ENCODE data around the gene TBX18. TPM values are rescaled to one million over a fixed set of nuclear protein-coding genes. Genes with fewer than 3 reads are reported as not detected.

TBX18 gene
- total RNA-seq, 1 experiment from 2014 or later = 0.48 TPM

DNA sequence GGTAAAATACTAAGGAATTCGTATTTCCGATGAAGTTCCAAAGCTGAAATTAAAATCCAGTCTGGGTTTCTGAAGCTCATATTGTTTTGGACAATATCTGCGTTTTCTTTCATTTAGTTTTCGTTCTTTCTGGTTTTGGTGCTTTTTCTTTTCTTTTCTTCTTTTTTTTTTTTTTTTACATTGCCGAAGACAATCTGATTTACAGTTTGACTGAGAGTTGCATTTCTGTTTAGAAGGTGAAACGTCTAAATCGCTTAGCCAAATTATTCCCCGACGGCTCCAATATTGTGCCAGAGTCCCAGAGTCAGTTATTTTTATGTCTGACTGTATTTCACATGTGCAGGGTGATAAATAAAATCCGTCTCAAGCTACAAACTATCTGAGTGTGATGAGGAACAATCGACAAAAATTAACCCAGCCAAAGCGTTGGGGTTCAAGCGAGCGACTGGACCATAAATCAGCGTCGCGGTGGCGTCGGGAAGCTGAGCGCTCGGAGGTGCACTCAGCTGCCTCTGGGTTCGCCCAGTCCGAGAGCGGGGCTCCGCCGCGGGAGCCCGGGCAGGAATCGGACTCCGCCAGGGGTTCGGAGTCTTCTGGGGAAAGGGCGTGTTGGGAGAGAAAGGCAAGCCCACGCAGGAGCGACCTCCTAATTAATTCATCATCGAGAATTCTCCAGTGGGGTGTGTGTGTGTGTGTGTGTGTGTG lies 8.2 kb upstream of the TBX18 start:
- DNase-seq (ENCODE audit: low spot score) = no peak

DNA sequence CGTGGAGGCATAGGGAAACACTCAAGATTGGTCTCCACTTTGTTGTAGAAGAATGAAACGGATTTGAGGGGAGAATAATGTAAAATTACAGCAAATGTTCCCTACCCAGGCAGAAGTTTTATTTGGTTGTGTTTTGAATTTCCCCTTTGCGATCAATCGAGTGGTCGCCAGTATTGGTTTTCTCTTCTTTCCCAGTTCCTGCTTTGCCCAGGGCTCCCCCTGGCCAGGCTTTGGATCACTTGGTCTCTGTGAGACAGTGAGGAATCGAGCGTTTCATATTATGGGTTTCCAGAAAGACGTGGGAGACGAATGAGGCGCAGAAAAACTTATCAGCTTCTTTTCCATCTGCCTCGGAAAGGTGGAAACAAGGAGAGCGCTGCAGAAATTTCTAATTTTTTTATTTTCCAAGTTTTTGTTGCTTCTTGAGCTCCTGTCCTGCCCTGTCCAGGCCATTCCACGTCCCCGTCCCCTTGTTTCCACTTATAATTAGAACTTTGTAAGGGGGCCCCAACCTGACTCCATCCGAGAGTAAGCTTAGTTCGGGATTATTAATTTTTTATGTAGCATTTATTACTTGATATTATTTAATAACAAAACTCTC lies 7.5 kb upstream of the TBX18 start:
- no peak for DNase-seq (ENCODE audit: low spot score)

DNA sequence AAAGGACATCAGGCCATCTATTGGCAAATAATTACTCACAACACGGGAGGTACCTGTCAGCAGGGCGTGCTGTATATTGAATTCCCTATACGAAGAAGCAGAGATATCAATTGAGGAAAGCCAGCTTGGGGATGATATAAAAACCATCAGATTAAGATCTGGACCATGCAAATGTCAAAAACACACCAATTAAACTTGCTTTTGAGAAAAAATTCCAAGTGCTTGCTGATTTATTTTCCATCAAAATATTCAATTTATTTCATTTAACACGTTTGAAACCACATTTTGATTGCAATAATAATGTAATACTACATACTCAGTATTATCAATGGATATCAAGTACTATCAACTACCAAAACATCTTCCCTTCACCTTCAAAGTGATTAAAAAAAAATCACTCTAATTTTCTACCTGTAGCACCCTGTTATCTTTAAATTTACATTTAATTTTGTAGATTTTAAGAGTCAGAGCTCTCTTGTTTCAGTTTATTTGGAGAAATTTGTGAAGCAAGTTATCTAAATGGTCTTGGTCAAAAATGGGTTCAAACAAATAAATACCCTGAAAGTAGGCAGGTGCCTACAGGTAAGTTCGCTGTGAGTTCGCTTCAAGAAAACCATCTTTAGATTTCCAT lies 6.8 kb upstream of the TBX18 start:
- DNase-seq (ENCODE audit: low spot score) = no peak

DNA sequence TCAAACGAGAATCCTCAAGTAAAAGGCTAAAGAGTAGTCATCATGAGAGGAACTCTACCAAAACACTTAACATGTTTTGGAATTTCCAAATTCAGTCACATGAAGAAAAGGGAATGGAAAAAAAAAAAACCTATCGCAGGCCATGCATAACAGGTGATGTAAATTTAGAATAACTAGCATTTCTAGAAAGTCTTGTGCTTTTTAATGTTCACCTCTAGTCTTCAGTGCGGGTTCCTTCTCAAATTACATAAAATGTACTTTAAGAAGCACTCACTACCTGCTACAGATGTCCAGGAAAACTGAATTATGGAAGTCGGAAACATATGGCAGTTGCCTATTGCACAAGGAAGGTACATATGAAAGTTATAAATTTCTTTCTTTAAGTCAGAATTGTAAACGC lies 6.1 kb upstream of the TBX18 start:
- no peak for DNase-seq (ENCODE audit: low spot score)

- DNase-seq (ENCODE audit: low spot score) = no peak
Measured at GRCh38 chr6:84769306-84769705, 4.9 kb upstream of the TBX18 start.

GRCh38 chr6:84768442-84769174 lies 4.2 kb upstream of the TBX18 start:
- peak; percentile 13 for DNase-seq (ENCODE audit: low spot score)

DNA sequence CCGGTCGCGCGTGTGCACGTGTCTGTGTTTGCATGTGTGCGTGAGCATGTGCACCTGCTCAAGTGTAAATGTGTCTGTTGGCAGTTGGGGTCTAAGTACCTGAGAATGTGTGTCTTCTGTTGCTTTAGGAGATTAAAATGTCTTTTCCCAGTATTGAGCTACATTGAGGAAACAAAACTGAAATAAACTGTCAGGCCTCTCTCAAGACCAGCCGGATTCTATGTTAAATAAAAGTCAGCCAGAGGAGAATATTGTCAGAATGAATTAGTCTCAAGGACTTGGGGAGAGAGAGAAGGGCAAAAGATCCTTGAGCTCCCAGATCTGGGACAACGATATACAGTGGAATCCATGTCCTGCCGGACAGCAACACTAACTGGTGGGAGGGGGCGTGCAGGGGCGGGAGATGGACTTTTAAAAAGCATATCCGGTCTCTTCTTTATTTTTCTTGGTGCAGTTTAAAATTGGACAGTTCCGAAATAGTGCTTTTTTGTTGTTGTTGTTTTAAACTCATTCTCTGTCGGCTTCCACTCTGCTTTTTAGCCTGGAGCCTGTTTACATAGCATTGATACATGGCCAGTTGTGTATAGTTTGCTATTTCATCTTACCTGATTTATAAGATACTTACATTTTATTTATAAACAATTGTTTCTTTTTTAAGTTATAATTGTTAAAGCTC lies 3.3 kb upstream of the TBX18 start:
- DNase-seq (ENCODE audit: low spot score) = no peak

DNA sequence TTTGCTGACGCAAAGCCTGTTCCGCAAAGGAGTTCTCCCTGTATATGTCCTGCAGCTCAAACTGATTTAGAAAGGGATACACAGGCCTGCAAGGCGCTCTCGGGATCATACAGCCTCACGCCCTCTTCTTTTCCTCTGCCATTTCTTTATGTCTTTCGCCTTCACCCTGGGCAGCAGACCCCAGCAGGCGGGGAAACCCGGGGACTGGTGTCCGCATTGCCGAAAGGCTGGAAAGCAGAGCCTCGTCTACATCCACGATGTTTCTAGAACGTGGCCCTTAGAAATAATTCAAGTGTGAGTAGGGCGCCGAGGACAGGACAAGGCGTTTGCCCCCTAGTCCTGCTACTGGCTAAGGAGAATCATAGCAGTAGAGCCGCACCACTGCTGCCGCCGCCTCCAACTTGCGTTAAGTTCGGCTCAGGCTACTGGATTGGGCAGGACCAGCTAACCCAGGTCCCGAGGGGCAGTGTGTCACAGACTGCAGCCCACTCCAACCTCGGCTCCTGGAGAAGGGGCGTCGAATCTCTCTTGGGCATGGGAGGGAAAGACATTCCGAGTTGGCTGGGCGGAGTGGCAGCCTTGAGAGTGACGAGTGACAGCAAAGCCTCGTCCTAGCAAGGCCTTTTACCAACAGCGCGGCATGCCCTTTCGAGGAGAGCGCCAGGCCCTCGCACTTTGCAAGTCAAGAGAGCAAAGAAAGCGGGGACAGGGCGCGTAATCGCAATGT lies 2.6 kb upstream of the TBX18 start:
- no peak for DNase-seq (ENCODE audit: low spot score)

DNA sequence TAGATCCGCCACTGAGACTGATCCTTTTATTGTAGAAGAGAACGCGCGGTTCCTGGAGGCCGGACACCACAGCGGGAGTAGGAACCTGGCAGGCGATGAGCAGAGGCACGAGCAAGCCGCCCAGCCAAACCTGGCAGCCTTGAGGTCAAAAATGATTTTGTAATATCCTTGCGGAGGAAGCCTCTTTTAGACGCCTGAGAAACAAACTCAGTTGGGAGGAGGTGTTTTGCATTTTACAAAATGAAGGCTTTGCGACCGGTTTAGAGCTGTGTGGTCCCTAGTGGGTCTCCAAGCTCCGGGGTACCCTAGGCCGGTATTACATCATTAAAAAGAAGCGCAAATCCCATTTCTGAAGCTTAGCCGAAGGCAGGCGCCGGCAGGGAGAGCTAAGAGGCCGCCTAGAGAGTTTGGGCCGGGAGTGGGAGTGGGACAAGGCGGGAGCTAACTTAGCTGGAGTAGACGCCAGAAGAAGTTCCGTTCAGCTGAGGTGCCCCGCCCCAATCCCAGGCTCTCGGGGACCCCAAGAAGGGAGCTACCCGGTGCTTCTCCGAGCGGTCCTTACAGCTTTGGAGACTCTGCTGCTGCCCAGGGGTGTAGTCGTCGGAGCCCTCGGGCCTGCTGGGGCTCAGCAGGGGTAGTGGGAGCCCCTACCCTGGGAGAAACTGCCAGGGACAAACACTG lies 1.9 kb upstream of the TBX18 start:
- no peak for DNase-seq (ENCODE audit: low spot score)

- DNase-seq (ENCODE audit: low spot score) = no peak
Measured at GRCh38 chr6:84763886-84764331, 489 bp downstream of the TBX18 start.

- DNase-seq (ENCODE audit: low spot score) = no peak
Measured at GRCh38 chr6:84763003-84763885, 1.2 kb downstream of the TBX18 start.

DNA sequence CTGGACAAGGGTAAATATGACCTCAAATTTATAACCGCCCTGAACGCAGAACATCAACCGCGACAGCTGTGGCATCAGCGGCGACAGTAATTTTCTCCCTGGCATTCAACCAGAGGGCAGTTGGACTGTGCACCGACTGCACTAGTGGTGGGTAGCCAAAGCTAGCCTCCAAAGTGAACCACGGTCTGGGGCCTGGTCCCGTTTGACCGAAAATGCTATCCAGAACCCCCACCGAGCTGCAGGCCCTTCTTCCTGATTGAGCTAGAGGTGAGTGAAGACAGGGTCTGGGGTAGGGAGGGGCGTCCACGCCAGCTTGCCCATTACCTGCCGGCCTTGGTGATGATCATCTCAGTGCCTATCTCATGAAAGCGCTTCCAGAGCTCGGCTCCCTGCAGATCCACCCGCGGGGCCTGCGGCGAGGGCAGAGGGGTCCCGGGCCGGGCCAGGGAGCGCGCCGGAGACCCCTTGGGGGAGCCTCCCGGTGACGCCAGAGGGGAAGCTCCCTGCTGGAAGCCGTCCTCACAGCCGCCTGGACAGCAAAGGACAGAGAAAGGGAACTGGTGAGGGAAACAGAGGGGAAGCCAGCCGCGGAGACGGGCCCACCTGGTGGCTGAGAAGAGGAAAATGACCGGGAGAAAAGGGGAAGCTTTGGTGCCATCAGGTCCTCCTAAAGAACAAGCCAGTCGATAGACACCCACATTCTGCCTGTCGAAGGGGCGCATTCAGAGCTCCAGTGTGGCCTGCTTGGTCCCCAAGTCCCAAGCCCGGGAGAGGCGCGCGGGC lies 2.0 kb downstream of the TBX18 start:
- DNase-seq (ENCODE audit: low spot score) = no peak

- no peak for DNase-seq (ENCODE audit: low spot score)
Measured at GRCh38 chr6:84758486-84758885, 5.9 kb downstream of the TBX18 start.

DNA sequence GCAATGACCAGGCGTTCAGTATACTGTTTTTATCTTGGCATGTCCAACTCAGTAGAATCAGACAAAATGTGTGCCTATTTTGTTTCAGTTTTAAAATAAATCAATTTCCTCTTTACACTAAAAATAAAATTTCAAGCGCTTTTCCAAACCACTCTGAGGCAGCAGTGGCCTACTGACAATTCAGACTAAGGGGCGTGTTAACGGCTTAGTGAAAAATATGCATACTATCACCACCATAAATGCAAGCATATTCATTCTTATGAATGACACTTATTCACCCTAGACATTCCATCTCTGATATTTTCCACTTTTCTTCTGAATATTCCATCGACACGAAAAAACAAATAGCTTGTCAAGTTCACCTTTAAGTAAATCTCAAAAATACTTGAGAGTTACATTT lies 7.5 kb downstream of the TBX18 start:
- DNase-seq (ENCODE audit: low spot score) = no peak

DNA sequence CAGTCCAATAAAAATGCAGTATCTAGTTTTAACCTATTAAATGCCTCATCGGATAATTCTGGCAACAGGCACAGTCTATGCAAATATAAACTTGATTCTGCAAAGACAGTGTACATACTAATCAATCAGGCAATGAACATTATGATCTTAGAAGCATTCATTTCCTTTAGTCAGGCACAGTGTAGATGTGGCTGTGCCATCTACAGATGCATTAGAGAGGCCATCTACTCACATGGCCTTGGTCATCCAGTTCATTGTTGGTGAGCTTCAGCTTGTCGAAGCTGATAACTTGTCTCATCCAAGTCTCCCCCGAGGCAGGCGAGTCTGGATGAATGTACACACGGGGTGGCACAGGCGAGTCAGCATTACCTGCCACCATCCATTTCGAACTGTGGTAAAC lies 7.9 kb downstream of the TBX18 start:
- no peak for DNase-seq (ENCODE audit: low spot score)

DNA sequence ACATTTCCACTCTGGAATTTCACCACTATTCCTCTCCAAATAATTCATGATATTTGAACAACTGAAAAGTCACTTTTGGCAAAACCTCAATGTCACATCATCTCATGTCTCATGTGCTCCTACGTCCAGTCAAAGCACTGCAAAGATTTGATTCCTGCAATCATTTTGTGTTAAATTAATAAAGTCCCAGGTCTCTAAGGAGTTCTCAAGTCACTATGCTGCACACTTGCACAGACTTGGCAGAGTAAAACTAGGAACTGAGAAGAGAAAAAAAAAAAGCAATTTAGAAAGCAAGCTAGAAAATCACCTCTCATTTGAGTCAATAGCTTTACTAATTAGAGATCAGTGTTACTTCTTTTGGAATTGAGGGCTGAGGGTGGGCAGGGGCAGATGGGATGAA lies 11.2 kb downstream of the TBX18 start:
- no peak for DNase-seq (ENCODE audit: low spot score)

DNA sequence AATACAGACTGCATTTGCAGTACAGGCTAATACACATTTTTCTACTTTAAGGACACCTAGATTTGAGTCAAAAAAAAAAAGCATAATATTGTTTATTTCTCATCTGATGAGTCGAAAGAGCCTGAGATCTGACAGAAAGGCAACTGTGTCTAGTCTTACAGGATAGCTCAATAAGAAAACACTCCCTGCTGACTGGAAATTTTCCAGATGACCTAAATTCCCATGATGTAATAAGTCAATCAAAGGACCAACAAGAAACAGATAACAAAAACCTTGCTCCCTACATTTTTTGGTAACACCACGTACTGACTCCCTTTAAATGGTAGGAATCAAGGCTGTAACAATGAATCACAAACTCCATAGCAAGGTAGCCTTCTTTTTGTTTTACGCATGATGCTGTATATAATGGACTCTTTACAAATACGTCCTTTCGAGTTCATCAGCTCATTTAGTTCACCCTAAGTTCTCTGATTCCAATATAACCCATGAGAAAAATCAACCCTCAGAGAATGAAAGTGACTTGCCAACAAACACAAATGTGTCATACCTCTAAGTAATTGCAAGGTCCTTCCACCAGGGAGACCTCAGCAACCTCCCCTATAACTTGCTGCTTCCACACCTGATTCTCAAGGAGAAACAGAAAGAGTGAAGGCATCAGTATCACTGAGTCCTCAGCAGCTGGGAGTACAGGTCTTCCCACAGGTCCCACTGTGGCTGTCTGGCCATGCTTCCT lies 12.1 kb downstream of the TBX18 start:
- DNase-seq (ENCODE audit: low spot score) = no peak

DNA sequence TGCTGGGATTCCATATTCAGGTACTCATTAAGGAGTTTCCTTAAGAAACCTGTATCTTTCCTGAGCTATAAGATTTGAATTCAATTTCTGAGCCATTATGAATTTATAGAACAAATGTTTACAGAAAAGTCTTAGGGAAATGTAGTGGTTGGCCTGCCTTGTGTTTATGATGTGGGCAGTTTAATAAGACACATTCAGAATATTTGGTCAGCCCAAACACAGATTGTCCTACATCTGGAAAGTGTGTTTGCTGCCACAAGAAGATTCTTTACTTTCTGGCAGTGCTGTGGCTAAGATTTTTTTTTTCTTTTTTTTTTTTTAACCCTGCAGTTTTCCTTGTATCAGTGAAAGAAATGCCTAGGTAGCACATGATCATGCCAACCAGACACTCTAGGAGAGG lies 15.2 kb downstream of the TBX18 start:
- no peak for DNase-seq (ENCODE audit: low spot score)

Measured in H4 (cell line).